Panc1 (cell line): ENCODE results near the gene HS3ST5. TPM values are rescaled to one million over a fixed set of nuclear protein-coding genes. Genes with fewer than 3 reads are reported as not detected.

Experiments used
- ATAC-seq: fragments of 200-7000 bp; cut with Tn5 transposase; 2 replicates; pipeline ENCODE4 v1.9.1; 2020; ENCODE audit warnings: mild to moderate bottlenecking, moderate library complexity
- BruUV-seq: library from RNA; stranded (reverse); fragments of 400-500 nt; replicated peaks from 2 replicates; lab custom pipeline; 2021; lab: Mats Ljungman, UMichigan
- CTCF ChIA-PET: fragments of 300-600 bp; sonication (Branson Sonifier 250); formaldehyde crosslinking; loops from one replicate; lab custom pipeline; 2022; ENCODE audit warnings: antibody characterized with exemption; lab: Charles Lee
- POLR2A ChIA-PET: fragments of 300-600 bp; sonication (Branson Sonifier 250); formaldehyde crosslinking; loops from one replicate; lab custom pipeline; 2022; ENCODE audit warnings: antibody characterized with exemption; lab: Charles Lee
- DNase-seq: peaks from one replicate; pipeline ENCODE4 v3.0.0-alpha.2; 2010; ENCODE audit warnings: low read depth, low spot score
- H3K27ac ChIP-seq: 2 replicates; pipeline ENCODE4 v1.5.1; 2011; ENCODE audit warnings: mild to moderate bottlenecking, low read length, inconsistent platforms
- H3K27me3 ChIP-seq: fragments of 200-500 bp; sonication (Bioruptor generic); 2 replicates; pipeline ENCODE4 v1.6.0; 2014; ENCODE audit warnings: low read length, inconsistent platforms; ENCODE audit not compliant: control insufficient read depth, insufficient read depth
- H3K36me3 ChIP-seq: fragments of 200-500 bp; sonication (Bioruptor generic); 2 replicates; pipeline ENCODE4 v1.5.1; 2014; ENCODE audit warnings: inconsistent platforms, mild to moderate bottlenecking, low read length, moderate library complexity; ENCODE audit not compliant: control insufficient read depth, insufficient read depth
- H3K4me1 ChIP-seq: 2 replicates; pipeline ENCODE4 v1.5.1; 2011; ENCODE audit warnings: inconsistent platforms, mild to moderate bottlenecking, low read length, moderate library complexity; ENCODE audit not compliant: control insufficient read depth, insufficient read depth
- H3K4me3 ChIP-seq, 2 experiments: 2 replicates each; pipeline ENCODE4 v1.5.1; 2011 to 2012; ENCODE audit warnings: low read depth in 2 of 2, low read length in 2 of 2, mild to moderate bottlenecking in 2 of 2, inconsistent platforms in 1 of 2, moderate library complexity in 1 of 2
- H3K9me3 ChIP-seq: fragments of 200-500 bp; sonication (Bioruptor generic); 2 replicates; pipeline ENCODE4 v1.5.1; 2014; ENCODE audit warnings: low read depth, mild to moderate bottlenecking, inconsistent platforms, low read length, moderate library complexity; ENCODE audit not compliant: control insufficient read depth, insufficient read depth
- CTCF ChIP-seq: fragments of 450-650 bp; IDR thresholded peaks from 2 replicates; pipeline ENCODE4 v1.5.1; 2017; ENCODE audit warnings: mild to moderate bottlenecking
- POLR2AphosphoS5 ChIP-seq: IDR thresholded peaks from 2 replicates; pipeline ENCODE4 v1.6.1; 2012; ENCODE audit warnings: mild to moderate bottlenecking, low read depth, low read length, moderate library complexity
- SIN3A ChIP-seq: IDR thresholded peaks from 2 replicates; pipeline ENCODE4 v1.6.1; 2012; ENCODE audit warnings: low read depth, mild to moderate bottlenecking, low read length, moderate library complexity, borderline replicate concordance; ENCODE audit not compliant: insufficient read depth
- TCF7L2 ChIP-seq: IDR thresholded peaks from 2 replicates; pipeline ENCODE4 v1.6.1; 2011; ENCODE audit warnings: mild to moderate bottlenecking, low read depth, low read length, inconsistent platforms
- in situ Hi-C: cut with HindIII; loops from 2 replicates; pipeline ENCODE4 v1.10.0; 2016; ENCODE audit warnings: low sequenced_read_pairs, low pct_unique_long_range_greater_than_20kb
- intact Hi-C: fragments of 100-400 bp; cut with micrococcal nuclease; formaldehyde crosslinking; loops from one replicate; pipeline ENCODE4 v1.10.0; 2022; ENCODE audit not compliant: unreplicated experiment
- total RNA-seq: library from RNA; stranded (reverse); gene quantifications from one replicate; pipeline ENCODE4 v1.2.1, GENCODE V29; 2021; ENCODE audit not compliant: unreplicated experiment
- TF ChIP-seq, protein P1 (sequence below), 2 experiments: IDR thresholded peaks; 2 replicates each; pipeline ENCODE4 v1.6.1; 2011 to 2012; ENCODE audit warnings: low read depth in 2 of 2, control low read depth in 1 of 2, low read length in 1 of 2, mild to moderate bottlenecking in 1 of 2, moderate library complexity in 1 of 2; ENCODE audit not compliant: insufficient read depth in 1 of 2

Gene HS3ST5
- total RNA-seq, 1 experiment from 2014 or later, result 0.05 TPM

GRCh38 chr6:114361036-114361435, 18.2 kb upstream of the HS3ST5 start:
- ATAC-seq, result no peak
- no TSS peak for BruUV-seq
- in situ Hi-C loops, result no loop called here
- H3K4me1 ChIP-seq, result no peaks in the 10 kb centered on the region
- no peaks in the 10 kb centered on the region for H3K27me3 ChIP-seq
- no peak for DNase-seq
- H3K36me3 ChIP-seq, result no peaks in the 10 kb centered on the region
- H3K27ac ChIP-seq, result no peak overlapping the region
- TF ChIP-seq POLR2AphosphoS5 (no peak), TCF7L2 (no peak), SIN3A (no peak), CTCF (no peak)
- TF ChIP-seq, protein P1, sequence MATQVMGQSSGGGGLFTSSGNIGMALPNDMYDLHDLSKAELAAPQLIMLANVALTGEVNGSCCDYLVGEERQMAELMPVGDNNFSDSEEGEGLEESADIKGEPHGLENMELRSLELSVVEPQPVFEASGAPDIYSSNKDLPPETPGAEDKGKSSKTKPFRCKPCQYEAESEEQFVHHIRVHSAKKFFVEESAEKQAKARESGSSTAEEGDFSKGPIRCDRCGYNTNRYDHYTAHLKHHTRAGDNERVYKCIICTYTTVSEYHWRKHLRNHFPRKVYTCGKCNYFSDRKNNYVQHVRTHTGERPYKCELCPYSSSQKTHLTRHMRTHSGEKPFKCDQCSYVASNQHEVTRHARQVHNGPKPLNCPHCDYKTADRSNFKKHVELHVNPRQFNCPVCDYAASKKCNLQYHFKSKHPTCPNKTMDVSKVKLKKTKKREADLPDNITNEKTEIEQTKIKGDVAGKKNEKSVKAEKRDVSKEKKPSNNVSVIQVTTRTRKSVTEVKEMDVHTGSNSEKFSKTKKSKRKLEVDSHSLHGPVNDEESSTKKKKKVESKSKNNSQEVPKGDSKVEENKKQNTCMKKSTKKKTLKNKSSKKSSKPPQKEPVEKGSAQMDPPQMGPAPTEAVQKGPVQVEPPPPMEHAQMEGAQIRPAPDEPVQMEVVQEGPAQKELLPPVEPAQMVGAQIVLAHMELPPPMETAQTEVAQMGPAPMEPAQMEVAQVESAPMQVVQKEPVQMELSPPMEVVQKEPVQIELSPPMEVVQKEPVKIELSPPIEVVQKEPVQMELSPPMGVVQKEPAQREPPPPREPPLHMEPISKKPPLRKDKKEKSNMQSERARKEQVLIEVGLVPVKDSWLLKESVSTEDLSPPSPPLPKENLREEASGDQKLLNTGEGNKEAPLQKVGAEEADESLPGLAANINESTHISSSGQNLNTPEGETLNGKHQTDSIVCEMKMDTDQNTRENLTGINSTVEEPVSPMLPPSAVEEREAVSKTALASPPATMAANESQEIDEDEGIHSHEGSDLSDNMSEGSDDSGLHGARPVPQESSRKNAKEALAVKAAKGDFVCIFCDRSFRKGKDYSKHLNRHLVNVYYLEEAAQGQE (IDR thresholded peaks at IDR 0.05; ENCODE audit: insufficient read depth in 1 of 2, low read depth in 2 of 2, low read length in 1 of 2), result no peak
- H3K4me3 ChIP-seq, result no peak overlapping the region
- no peaks in the 10 kb centered on the region for H3K9me3 ChIP-seq
- intact Hi-C loops, result no loop called here
- POLR2A ChIA-PET, result no interaction called here
- CTCF ChIA-PET, result no interaction called here

- TF ChIP-seq, protein P1 (IDR thresholded peaks at IDR 0.05; ENCODE audit: insufficient read depth in 1 of 2, low read depth in 2 of 2, low read length in 1 of 2), result no peak
- no peak for TF ChIP-seq CTCF
- TF ChIP-seq POLR2AphosphoS5, result no peak
- TF ChIP-seq TCF7L2, result no peak
- TF ChIP-seq SIN3A, result no peak
- no TSS peak for BruUV-seq
- POLR2A ChIA-PET, result no interaction called here
- Histone ChIP-seq H3K4me1 (no peaks in the 10 kb centered on the region), H3K27me3 (no peaks in the 10 kb centered on the region), H3K27ac (no peak overlapping the region), H3K4me3 (no peak overlapping the region), H3K9me3 (no peaks in the 10 kb centered on the region), H3K36me3 (no peaks in the 10 kb centered on the region)
- in situ Hi-C loops, result no loop called here
- DNase-seq, result no peak
- no peak for ATAC-seq
- intact Hi-C loops, result no loop called here
- CTCF ChIA-PET, result no interaction called here
Measured at GRCh38 chr6:114355300-114355699, 12.5 kb upstream of the HS3ST5 start.
